ENCODE measurements around the gene CHCHD6.

Gene CHCHD6

DNA sequence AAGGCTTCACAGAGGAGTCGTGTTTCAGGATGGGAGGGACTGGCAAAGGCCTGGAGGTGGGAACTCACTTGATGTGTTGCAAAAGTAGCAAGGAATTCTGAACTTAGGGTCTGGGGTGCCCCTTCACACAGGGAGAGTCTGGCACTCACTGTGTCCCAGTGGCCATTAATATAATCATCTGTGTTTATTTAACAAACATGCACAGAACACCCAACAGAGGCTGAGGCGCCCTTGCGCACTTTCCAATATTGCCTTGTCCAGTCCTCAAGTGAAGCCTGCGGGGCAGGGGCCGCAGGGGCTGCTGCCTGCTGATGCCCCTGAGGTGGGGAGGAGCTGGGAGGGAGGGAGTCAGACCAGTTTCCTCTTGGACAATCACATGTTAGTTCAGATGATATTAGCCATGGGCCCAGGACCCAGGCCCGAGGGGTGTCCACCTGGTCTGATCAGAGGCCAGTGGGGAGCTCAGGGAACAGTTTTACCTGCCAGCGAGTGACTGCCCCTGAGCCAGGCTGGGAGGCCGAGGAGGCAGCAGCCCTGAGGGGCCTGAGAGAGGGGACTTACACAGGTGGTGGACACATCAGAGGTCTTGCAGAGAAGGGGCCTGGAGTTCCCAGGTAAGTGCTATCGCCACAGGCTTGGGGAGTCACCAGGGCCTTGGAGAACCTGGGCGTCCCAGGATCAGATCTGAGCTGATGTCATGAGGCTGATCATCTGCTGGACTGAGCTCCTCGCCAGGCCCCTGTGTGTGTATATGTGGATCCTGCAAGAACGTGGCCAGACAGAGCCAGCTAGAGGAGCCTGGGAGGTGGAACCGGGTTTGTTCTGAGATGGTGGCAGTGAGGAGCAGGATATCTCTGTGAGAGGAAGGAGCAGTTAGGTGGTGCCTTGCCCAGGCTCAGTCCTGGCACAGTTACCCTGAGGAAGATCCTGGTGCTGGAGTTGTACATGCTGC lies 35.3 kb upstream of the CHCHD6 start:
- DNase-seq: no peak

DNA sequence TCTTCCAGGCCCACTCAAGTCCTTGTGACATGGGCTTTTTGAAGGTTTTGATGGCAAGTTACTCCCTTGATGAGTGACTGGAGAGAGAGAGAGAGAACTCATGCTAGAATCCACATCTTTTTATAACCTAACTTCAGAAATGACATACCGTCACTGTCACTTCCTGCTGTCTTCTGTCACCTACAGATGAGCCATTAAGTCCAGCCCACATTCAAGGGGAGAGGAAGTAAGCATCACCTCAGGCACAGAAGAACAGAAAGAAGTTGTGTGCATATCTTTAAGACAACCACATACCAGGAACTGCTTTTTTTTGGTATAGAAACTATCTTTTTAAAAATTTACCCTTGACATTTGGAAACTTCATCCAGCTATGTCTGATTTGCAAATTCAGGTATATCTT lies 32.5 kb upstream of the CHCHD6 start:
- DNase-seq: peak in 1 of 5 experiments; percentile 33

DNA sequence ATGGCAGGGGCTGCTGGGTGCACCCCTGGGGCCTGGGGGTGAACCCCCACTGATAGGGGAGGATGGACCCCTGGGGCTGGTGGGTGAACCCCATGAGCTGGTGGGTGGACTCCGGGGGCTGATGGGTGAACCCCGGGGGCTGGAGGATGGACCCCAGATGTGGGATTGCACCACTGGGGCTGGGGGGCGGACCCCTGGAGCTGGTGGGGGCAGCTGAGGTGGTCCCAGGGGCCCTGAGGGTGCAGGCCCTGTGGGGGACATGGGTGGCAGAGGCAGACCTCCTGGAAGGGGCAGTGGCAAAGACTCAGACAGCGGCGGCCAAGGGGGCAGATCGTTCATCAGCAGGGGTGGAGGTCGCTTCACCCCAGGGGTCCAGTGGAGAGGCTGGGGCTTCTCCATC lies 31.7 kb upstream of the CHCHD6 start:
- no peak for DNase-seq

DNA sequence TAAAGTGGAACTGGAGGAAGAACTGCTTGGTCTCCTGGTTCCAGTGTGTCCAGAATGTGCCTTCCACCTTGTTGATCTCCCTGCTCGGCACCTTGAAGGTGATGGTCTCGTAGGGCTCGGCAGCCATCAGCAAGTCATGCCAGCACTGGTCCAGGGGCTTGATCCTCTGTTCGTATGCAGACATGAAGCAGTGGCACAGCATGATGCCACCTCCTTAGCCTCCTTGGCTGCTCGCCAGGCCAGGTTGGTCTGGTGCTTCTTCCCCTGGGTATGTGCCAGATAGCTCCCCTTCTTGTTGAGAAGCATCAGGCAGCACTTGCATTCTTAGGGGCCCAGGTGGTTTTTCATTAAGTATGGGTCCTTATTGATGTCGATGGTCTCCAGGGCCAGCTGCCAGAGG lies 31.3 kb upstream of the CHCHD6 start:
- DNase-seq: no peak

DNA sequence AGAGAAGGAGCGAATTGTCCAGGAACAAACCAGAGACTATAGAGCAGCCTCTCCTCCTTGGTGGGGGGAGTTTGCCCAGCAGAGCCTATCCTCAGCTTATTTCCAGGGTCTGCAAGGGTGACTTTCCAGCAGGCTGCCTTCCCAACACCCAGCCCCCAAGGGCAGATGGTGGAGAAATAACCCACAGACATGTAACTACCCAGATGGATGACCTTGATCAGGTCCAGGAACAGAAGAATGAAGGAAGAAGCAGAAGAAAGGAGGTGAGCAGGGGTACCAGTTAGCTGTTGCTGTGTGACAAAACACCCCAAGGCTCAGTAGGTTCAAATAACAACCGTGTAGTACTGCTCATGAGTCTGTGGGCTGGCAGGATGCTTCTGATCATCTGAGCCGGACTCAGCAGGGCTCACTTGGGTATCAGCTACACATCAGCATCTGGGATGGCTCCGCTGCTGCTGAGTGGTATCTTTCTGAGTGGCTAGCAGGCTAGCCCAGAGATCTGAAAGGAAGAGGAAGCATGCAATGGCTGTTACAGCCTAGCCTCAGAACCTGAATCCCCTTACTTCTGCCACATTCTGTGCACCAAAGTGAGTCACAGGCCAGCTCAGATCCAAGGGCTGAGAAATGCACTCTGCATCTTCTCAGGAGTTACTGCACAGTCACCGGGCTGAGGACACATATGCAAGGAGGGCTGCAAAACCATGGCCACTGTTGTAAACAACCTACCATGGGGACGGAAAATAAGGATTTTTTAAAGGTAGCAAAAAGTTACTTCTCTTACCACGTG lies 26.9 kb upstream of the CHCHD6 start:
- DNase-seq: no peak

DNA sequence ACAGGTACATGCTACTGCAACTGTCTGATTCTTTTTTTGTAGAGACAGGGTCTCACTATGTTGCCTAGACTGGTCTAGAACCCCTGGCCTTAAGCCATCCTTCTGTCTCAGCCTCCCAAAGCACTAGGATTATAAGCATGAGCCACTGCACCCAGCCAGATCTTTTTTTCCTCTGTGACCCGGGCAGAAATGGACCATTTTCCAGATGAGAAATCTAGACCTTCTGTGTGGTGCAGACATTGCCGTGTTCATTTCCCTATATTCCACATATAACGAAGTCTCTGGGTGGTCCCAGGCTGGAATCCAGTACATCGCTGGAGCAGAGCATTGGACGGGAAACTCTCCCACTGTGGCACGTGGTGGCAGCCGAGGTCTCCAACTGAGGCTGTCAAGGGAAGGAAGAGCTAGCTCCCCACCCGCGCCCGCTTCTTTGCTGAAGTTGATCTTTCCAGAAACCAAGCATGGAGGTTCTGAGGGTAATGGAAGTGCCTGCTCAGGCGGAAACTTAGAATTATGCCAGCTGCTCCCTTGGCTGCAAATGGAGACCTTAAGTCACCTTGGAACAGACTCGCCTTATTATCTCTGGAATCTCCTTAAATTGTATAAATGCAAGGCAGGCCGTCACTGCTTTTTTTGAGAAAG lies 26.1 kb upstream of the CHCHD6 start:
- DNase-seq: no peak

DNA sequence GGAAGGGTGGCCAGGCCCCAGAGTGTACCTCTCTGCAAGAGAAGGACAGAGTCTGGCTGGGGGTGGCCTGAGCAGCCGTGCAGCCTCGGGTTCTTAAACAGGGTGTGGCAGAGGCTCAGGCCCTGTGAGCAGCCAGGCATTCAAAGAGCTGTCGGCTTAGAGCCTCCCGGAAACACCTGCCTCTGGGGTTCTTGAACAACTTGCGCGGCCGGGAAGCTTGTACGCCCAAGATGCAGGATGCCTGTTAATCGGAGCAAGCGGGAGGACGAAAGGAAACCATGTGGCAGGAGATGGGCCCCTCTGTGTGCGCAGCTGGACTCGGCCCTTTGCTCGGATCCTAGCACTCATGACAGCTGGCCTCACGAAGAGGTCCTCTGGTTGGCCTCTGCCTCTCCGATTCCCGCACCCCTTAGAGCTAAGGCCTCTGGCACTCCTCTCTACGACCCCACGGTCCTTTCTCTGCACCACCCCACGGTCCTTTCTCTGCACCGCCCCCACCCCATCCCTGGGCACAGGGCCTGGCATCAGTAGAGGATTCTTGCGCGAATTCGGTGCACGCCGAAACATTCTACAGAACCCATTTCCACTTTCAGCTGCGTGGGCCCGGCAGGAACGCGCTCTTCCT lies 25.2 kb upstream of the CHCHD6 start:
- DNase-seq: no peak

DNA sequence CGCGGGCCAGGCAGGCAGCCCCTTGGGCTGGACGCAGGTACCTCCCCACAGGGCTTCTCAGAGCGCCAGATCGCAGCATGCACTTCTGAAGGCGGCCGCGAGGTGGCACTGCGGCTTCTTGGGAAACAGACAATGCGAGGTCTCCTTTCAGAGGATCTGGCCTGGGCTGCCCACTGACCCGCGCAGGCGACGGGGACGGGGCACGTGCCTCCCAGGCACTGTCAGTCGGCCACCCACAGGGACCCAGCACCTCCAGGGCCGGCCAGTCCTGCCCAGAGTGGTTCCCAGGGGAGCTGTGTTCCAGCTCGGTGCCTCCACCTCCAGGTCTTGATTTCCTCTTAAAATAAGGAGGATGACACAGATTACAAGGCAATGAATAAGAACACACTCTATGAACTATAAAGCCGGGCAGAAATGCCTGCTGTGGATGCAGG lies 24.7 kb upstream of the CHCHD6 start:
- peak; percentile 32 to 74 (median 53) for DNase-seq

DNA sequence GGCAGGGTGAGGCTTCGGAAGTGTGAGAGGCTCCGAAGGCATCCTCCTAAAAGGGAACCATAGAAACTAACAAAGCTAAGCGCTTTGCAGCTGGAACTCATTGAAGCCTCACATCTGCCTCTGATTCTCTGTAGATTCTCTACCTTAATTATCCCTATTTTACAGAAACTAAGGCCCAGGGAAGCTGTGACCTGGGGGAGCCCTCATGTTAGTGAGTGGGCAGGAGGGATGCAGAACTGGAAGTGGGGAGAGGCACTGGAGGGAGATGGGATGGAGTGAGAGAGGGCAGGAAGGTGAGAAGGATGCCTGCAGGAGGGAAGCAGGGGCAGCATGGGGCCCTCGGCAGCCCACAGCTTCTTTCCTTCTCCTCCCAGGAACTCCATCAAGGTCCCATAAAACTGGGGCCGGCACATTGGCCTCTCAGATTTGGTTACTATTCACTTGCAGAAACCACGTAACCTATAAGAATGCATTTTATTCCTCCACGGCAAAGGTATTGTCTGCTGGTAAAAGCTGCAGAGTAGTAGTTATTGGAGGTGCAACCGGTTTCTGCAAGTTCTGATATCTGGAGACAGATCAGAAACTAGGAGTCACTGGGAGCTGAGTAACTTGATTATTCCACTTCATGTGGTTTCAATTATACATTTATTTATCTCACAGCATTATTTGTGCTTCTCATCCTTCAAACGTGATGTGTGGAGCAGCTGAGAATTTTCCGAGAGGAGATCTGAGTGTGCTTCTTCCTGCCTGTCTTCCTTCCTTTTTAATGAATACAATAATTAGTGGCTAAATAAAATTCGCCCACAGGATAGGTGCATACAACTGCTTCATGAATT lies 24.0 kb upstream of the CHCHD6 start:
- DNase-seq: no peak

DNA sequence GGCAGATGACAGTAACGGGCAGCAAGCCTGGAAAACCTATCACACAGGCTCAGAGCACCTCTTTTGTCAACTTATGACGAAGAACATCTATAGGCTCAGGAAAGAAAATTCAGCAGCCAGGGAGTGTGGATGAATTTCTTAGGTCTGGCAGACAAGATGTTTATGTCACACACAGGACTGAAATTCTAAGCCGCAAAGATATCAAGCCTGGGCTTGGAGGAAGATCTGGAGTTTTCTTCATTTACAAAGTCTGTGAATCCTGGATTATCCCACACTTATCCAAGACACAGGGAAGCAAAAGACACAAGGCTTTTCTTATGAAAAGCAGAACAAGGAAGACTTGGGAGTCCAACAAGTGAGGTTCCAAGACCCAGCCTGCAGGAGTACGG lies 23.4 kb upstream of the CHCHD6 start:
- DNase-seq: no peak

DNA sequence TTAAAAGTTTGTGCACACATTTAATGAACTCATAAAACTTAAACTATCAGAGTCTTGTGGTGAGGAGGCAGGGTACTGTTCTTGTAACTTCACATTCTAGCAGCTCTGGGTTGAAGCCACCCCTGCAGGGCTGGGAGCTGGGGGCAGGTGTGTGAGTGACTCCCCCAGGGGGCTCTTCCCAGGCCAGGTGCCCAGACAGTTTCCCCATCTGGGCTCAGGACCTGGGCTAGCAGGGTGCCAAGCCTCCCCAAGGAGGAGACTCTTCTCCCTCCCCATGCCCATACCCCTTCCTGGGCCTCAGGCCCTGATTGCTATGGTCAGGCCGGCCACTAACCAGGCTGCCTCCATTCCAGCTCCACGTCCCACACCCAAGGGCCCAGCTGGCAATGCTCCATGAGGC lies 22.0 kb upstream of the CHCHD6 start:
- DNase-seq: no peak

DNA sequence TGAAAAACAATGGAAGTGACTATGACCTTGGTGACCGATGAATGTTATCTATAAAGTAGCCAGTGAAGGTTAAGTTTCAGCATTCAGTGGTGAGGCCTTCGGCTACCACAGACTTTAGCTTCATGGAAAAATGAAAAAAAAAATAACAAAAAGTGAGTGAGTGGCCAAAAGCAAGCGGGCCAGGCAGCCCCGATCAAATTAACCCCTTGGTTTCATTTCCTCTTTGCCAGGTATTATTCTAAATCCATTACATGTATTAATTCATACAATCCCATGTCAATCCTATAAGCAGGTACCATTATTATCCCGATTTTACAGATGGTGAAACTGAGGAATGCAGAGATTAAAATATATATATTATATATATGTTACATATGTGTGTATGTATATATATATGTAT lies 21.0 kb upstream of the CHCHD6 start:
- no peak for DNase-seq

DNA sequence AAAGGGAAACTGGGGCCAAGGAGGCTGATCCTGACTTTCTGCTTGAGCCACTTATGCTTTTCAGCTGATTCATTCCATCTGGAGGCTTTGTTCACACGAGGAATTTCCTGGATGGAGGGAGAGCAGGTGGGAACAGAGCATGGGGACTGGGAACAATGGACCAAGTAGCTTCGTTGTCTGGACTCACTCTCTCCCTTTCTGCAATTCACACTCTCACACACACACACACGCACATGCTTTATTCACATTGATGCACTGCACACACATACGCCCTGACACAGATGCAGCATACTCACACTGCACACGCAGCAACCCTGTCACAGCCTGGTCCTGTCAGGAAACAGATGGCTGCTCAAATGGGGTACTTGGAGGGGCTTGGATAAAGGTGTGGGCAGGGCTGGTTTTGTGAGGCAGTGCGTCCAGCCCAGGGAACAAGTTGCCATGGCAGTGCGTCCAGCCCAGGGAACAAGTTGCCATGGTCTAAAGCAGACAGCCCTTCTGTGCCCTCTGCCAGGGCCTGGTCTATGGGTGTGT lies 19.8 kb upstream of the CHCHD6 start:
- DNase-seq: no peak

DNA sequence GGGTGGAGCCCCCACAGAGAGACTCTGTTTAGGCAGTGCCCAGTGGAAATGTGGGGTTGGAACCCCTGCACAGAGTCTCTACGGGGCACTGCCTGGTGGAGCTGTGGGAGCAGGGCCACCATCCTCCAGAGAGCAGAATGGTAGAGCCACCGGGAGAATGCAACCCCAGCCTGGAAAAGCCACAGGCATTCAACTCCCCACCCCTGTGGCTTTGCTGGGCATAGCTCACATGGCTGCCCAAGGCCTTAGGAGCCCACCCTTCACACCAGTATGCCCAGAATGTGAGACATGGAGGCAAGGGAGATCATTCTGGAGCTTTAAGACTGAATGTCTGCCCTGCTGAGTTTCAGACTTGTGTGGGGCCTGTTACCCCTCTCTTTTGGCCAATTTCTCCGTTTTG lies 19.0 kb upstream of the CHCHD6 start:
- no peak for DNase-seq

DNA sequence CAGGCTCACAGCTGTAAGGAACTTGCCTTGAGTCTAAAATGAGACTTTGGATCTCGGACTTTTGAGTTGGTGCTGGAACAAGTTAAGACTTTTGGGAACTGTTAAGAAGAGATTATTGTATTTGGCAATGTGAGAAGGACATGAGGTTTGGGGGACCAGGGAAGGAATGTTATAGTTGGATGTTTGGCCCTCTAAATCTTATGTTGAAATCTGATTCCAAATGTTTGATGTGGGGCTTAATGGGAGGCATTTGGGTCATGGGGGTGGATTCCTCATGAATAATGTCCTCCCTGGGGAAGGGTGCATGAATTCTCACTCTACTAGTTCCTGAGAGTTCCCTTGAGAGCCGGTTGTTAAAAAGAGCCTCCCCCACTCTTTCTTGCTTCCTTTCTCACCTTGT lies 18.5 kb upstream of the CHCHD6 start:
- no peak for DNase-seq

DNA sequence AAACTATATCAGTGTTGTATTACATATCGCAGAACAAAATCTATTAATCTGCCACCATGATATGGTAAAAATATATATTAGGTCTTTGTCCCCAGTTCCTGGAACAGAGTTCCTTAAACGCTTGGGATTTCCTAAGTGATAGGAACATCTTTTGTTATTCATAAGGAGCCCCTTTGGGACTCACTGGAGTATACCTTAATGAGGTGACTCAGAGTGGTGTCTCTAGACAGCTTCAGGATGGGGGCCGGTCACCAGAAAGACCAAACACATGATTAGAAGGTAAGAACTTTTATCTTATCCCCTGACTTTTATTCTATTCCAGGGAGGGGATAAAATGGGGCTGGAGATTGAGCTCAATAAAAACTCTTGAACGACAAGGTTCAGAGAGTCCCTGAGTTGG lies 12.3 kb upstream of the CHCHD6 start:
- no peak for DNase-seq

DNA sequence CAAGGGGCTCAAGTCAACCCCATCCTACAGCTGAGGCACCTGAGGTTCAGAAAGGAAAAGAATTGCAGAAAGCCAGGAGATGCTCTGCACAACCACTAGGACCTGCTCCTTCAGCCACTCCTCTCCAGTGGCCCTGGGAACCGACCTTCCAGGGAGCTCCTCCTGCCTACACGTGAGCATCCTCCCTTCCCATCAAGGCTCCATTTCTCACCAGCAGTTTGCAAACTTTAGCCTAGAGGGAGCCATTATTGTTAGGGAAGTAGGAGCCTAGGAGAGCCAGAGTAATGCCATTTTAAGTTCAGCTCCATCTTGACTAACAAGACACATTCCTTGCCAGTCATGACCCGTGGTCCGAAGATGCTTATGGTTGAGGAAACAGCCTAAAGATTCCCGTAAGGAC lies 11.2 kb upstream of the CHCHD6 start:
- no peak for DNase-seq

DNA sequence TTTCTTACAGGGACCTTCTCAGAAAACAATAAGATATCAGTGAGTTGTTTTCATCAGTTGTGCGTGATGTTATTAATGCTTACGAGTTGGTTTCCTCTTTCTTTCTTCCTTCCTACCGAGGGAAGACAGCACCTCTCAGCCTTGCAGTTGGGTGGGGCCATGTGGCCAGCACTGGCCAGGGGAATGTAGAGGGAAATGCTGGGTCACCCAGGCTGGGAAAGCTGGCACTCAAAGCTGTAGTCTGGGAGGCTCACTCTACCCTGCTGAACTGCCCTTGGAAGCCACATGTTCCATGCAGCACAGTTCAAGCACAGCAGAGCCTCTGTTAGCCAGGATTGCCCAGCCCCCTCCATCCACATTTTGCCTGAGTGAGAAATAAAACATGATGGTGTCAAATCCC lies 10.1 kb upstream of the CHCHD6 start:
- DNase-seq: no peak

DNA sequence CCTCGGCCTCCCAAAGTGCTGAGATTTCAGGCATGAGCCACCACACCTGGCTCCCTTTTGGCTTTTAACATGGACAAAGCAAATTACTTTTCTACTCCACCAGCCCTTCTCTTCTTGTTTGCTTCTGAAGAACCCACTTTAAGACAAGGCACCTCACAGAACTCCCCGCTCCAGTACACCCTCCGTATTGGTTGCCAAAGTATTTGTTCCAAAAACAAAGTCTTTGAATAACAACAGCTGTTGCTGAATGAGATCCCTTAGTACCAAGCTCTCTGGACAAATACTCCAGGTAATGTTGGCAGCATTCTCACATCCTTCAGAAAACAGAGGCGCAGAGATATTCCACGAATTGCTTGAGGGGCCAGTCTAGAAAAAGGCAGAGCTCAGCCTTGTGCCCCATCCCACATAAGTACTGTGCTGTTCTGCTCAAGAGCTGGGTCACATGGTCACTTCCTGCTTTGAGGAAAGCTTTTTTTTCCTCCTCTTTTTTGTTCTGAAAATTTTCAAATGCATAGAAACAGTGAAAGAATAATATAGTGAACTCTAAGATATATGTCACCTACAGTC lies 7.3 kb upstream of the CHCHD6 start:
- no peak for DNase-seq

DNA sequence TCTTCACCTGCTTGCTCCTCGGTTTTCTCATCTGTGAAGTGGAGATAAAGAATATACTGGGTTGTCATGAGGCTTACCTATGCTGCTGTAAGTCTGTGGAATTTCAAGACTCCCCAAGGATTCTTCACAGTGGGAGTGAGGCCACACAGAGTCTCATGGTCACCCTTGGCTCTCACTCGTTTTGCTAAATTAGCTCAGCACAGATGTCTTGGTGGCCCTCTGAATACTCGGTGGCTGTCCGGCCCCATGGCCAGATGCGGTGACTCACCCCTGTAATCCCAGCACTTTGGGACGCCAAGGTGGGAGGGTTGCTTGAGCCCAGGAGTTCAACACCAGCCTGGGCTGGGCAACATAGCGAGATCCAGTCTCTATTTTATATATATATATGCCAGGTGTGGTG lies 5.0 kb upstream of the CHCHD6 start:
- DNase-seq: no peak

DNA sequence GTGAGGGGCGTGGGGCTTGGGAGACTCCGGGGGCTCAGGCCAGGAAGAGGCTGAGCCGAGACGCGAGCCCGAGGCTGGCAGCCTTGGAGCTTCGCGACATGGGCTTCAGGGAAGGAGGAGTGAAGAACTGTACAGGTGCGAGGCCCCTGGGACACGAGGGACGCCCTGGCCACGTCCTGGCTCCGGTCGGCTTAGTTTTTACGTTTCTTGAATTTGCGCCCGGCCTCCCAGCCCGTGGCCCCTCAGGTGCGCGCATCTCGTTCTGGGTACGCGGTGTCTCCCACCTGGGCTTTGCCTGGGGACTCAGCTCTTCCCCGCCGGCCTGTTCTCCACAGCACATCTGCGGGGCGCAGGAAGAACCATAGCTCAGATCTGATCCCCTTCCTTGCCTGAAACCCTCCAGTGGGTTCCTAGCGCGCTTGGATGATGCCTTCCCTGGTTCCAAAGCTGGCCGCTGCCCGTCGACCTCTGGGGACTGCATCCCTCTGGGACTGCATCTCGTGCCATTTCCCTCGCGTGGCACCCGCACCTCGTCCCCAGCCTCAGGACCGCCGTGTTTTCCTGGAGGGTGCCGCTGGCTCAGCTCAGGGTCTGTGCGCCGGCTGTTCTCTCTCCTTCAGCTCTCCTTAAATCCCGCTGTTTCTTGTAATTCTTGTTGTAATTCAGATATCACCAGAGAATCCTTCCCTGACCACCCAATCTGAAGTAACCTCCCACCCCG lies 614 bp downstream of the CHCHD6 start:
- no peak for DNase-seq
